Measurements from ENCODE around the gene PCSK4.

Gene PCSK4

GRCh38 chr19:1488282-1488601 is 1.9 kb downstream of the PCSK4 start:
- DNase-seq (ENCODE audit: extremely low read depth, insufficient read length), result no peak
- Histone ChIP-seq H3K27me3 (replicated peaks; ENCODE audit: control insufficient read depth, insufficient read depth, low read length) (no peaks in the 10 kb centered on the region; the same call in 1 of the 2 replicates), H3K4me3 (replicated peaks; ENCODE audit: low read depth, low read length) (no peak overlapping the region), H3K36me3 (ENCODE audit: control insufficient read depth, insufficient read depth, low read length) (no peaks in the 10 kb centered on the region)
- TF ChIP-seq, protein P1, sequence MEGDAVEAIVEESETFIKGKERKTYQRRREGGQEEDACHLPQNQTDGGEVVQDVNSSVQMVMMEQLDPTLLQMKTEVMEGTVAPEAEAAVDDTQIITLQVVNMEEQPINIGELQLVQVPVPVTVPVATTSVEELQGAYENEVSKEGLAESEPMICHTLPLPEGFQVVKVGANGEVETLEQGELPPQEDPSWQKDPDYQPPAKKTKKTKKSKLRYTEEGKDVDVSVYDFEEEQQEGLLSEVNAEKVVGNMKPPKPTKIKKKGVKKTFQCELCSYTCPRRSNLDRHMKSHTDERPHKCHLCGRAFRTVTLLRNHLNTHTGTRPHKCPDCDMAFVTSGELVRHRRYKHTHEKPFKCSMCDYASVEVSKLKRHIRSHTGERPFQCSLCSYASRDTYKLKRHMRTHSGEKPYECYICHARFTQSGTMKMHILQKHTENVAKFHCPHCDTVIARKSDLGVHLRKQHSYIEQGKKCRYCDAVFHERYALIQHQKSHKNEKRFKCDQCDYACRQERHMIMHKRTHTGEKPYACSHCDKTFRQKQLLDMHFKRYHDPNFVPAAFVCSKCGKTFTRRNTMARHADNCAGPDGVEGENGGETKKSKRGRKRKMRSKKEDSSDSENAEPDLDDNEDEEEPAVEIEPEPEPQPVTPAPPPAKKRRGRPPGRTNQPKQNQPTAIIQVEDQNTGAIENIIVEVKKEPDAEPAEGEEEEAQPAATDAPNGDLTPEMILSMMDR (IDR thresholded peaks at IDR 0.05; ENCODE audit: insufficient read depth, low read length, poor library complexity, severe bottlenecking), result no peak

GRCh38 chr19:1487576-1488281 is 2.4 kb downstream of the PCSK4 start:
- TF ChIP-seq, protein P1 (IDR thresholded peaks at IDR 0.05; ENCODE audit: insufficient read depth, low read length, poor library complexity, severe bottlenecking), result no peak
- Histone ChIP-seq H3K4me3 (replicated peaks; ENCODE audit: low read depth, low read length) (no peak overlapping the region), H3K27me3 (replicated peaks; ENCODE audit: control insufficient read depth, insufficient read depth, low read length) (no peaks in the 10 kb centered on the region; the same call in 1 of the 2 replicates), H3K36me3 (ENCODE audit: control insufficient read depth, insufficient read depth, low read length) (no peaks in the 10 kb centered on the region)
- no peak for DNase-seq (ENCODE audit: extremely low read depth, insufficient read length)

GRCh38 chr19:1486720-1487575 is 3.2 kb downstream of the PCSK4 start:
- Histone ChIP-seq H3K4me3 (replicated peaks; ENCODE audit: low read depth, low read length) (no peak overlapping the region), H3K27me3 (replicated peaks; ENCODE audit: control insufficient read depth, insufficient read depth, low read length) (no peaks in the 10 kb centered on the region; the same call in 1 of the 2 replicates), H3K36me3 (ENCODE audit: control insufficient read depth, insufficient read depth, low read length) (no peaks in the 10 kb centered on the region)
- TF ChIP-seq, protein P1 (IDR thresholded peaks at IDR 0.05; ENCODE audit: insufficient read depth, low read length, poor library complexity, severe bottlenecking), result no peak
- DNase-seq (ENCODE audit: extremely low read depth, insufficient read length), result no peak

- H3K36me3 ChIP-seq (ENCODE audit: control insufficient read depth, insufficient read depth, low read length), result no peaks in the 10 kb centered on the region
- no peak overlapping the region for H3K4me3 ChIP-seq (replicated peaks; ENCODE audit: low read depth, low read length)
- TF ChIP-seq, protein P1 (IDR thresholded peaks at IDR 0.05; ENCODE audit: insufficient read depth, low read length, poor library complexity, severe bottlenecking), result no peak
- H3K27me3 ChIP-seq (replicated peaks; ENCODE audit: control insufficient read depth, insufficient read depth, low read length), result no peaks in the 10 kb centered on the region
- no peak for DNase-seq (ENCODE audit: extremely low read depth, insufficient read length)
These were observed 6.1 kb downstream of the PCSK4 start for GRCh38 chr19:1483979-1484428.

DNA sequence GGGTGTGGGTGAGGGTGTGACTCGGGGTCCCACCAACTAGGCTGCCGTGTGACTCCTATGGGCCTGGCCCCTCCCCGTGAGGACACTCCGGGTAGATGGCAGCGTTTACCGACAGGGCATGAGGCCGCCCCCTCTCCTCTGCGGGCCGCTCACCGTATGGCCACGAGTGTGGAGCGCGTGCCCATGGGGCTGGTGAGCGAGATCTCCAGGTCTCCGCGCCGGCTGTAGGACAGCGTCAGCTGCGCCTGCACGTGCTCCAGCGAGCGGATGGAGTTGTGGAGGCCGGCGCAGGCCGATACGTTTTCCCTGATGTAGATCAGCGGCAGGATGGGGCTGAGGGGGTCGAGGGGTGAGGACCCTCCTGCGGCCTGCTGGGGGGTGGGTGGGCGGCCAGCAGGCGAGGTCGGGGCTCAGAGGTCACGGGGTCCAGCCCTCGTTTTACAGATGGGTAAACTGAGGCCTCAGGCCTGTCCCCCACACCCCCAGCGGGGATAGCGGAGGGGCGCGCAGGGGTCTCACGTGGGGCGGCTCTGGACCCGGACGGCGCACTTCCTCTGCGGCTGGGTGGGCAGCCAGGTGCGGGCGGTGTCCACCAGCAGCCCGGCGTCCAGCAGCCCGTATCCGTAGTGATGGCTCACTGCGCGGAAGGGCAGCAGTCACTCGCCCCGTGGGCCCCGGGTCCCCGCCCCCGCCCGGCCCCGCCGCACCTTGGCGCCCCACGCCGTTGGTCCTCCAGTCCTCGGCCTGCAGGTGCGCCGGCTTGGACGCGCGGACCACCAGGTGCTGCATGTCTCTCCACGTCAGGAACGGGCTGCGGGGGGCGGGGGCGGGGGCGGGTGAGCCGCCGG is 6.8 kb downstream of the PCSK4 start:
- H3K4me3 ChIP-seq (replicated peaks; ENCODE audit: low read depth, low read length), result no peak overlapping the region
- TF ChIP-seq, protein P1 (IDR thresholded peaks at IDR 0.05; ENCODE audit: insufficient read depth, low read length, poor library complexity, severe bottlenecking), result no peak
- H3K36me3 ChIP-seq (ENCODE audit: control insufficient read depth, insufficient read depth, low read length), result no peaks in the 10 kb centered on the region
- H3K27me3 ChIP-seq (replicated peaks; ENCODE audit: control insufficient read depth, insufficient read depth, low read length), result no peaks in the 10 kb centered on the region
- DNase-seq (ENCODE audit: extremely low read depth, insufficient read length), result peak; percentile 15

All from GM06990 (cell line).